IPS DF 4.7 (cell line): ENCODE results near the gene UCN.
"Not testable (repeated sequence)": the region's sequence is repeated elsewhere in the genome, so short reads cannot be mapped to it uniquely, and the experiment has no call there.

Source experiments
- DNase-seq: peaks from one replicate; pipeline ENCODE4 v3.0.0-alpha.2; 2013; ENCODE audit warnings: low spot score; ENCODE audit errors: extremely low read depth

The UCN gene, protein sequence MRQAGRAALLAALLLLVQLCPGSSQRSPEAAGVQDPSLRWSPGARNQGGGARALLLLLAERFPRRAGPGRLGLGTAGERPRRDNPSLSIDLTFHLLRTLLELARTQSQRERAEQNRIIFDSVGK

DNA sequence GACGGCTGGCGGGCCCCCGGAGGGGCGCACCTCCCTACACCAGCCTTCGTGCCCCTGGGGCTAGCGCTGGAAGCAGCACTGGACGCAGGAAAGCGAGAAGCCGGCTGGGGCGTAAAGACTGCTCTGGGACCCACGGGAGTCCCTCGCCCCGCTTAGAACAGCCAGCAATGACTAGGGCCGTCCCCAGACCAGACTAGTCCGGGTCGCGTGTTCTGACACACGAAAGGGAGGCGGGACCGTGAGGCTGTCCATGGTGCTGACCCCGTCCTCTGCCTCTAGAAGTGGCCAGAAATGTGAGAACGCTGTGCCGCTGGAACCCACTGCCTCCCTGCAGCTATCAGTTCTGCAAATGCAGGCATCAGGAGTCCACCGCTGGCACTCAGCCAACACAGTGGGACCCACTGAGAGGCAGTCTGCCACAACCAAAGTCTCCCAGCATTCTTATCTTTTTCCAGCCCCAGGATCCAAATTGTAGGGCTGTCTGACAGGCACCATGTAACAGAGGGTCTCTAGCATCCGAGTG, at the start of gene UCN:
TSS of gene UCN (minus strand) at position 87 of the 523 bp plus-strand sequence. CDS start 550 bp downstream, outside the sequence.
- DNase-seq, result no peak

DNA sequence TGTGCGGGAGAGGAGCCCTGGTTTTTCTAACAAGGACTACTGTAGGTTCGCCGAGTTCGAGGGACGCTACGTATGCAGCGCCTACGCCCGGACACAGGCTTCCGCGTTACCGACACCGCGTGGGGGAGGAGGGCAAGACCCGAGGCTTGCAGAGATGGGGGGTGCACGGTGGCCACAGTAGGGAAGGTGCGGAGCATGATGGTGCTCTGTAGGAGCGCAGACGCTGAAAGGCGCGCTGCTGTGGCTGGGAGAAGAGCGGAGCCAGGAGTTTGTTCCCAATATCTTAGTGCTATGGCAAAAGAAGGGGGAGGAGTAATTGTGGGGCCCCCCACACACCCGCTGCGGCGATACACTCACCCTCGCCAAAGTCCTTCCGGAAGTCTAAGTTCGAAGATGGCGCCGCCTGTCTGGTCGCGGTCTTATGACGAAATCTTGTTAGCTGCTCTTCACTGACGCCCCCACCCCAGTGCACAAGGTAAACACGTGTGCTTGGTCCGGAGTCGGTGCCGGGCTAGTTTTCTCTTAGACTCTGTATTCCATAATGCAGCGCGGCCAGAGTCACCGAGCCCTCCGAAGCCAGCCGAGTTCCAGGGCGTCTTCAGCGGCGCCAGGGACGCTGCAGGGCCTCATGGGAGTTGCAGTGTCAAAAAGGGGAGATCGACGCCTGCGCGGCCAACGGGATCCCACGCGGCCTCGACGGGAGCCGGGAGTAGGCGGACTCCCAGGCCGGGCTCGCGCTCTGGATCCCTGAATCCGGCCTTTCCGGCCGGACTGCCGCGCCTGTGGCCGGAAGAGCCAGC, 48.3 kb upstream of the UCN start, which contains the start of gene GTF3C2:
TSS of gene GTF3C2 (minus strand) at position 383 of the 800 bp plus-strand sequence. CDS start 13,210 bp downstream, outside the sequence.
- peak; percentile 98 for DNase-seq

DNA sequence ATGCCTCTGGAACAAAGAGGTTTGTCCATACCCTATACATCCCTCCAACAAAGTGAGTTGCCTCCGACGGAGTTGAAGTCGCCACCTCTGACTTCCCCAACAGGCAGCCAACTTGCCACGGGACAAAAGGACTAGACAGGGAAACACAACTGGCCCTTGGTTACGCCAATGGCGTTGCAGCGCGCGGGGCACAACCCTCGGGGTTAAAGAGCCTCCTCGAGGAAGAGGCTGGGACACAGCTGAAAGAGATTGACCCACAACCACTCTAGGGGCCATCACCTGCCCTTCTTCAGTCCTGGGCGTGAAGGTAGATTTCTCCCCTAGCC, 47.8 kb upstream of the UCN start:
- no peak for DNase-seq

DNA sequence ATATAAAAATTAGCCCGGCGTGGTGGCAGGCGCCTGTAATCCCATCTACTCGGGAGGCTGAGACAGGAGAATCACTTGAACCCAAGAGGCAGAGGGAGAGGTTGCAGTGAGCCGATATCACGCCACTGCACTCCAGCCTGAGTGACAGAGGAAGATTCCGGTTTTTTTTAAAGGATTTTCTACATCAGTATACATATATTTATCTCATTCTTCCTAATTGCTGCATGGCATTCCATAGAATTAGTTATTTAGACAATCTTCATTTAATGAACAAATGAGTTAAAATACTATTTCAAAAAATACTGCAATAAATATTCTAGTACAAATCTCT, 46.3 kb upstream of the UCN start:
- DNase-seq, result no peak

DNA sequence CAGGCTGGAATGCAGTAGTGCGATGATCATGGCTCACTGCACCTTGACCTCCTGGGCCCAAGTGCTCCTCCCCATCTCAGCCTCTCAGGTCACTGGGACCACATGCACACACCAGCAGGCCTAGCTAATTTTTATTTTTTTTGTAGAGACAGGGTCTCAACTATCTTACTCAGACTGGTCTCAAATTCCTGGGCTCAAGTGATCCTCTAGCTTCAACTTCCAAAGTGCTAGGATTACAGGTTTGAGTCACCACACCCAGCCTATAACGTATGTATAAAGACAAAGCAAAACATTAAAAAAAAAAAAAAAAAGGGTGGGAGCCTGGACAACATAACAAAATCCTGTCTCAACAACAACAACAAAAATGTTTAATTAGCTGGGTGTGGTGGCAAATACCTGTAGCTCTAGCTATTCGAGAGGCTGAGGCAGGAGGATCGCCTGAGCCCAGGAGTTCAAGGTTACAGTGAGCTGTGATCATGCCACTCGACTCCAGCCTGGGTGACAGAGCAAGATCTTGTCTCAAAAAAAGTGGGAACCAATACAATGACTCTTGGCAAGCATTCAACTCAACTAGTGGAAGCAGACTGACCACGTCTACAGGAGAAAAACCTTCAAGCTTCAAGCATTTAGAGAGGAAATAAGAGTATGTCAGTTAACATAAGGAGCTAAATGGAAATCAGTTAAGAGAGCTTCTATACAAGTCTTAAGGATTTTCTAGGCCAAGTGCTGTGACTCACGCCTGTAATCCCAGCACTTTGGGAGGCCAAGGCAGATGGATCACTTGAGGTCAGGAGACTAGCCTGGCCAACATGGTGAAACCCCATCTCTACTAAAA, 45.7 kb upstream of the UCN start:
- no peak for DNase-seq

DNA sequence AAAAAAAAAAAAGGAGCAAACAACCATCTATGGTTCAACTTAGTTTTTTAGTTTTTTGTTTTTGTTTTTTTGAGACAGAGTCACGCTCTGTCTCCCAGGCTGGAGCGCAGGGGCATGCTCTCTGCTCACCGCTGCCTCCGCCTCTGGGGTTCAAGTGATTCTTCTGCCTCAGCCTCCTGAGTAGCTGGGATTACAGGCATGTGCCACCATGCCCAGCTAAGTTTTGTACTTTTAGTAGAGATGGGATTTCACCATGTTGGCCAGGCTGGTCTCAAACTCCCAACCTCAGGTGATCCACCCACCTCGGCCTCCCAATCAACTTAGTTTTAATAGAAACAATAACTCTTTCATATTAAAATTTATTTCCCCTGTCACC, 45.1 kb upstream of the UCN start:
- DNase-seq, result not testable (repeated sequence)

DNA sequence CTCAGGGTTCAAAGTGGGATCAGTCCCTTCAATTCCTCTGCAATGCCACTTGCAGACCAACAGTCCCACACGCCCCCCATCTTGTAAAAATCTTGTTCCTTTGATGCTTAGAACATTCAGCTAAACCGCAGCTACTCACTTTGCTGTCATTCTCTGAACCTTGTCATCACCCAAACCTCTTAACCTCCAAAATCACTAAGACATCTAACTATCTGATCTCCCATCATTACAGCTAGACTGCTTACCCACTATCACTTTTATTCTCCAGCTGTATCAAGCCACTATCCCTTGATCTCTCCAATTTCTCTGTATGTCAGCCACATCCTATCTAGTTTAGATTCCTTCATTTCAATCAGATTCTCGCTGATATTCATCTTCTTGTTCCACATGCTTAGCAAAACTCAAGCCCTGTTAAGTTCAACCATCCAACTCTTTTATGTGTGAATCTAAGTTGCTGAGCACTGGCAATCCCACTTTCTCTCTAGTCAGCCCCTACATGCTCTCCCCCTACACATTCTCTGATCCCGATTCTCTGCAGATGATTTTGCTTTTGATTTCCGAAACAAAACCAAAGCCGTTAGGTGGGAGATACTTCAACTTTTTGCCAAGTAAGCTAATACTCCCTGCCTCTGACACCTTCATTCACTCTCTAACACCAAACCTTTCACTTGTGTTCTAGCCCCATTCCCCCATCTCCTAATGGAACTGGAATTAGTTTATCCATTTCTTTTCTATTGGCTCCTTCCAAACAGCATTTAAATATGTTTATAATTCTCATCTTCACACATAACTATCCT, 43.8 kb upstream of the UCN start:
- DNase-seq, result no peak

DNA sequence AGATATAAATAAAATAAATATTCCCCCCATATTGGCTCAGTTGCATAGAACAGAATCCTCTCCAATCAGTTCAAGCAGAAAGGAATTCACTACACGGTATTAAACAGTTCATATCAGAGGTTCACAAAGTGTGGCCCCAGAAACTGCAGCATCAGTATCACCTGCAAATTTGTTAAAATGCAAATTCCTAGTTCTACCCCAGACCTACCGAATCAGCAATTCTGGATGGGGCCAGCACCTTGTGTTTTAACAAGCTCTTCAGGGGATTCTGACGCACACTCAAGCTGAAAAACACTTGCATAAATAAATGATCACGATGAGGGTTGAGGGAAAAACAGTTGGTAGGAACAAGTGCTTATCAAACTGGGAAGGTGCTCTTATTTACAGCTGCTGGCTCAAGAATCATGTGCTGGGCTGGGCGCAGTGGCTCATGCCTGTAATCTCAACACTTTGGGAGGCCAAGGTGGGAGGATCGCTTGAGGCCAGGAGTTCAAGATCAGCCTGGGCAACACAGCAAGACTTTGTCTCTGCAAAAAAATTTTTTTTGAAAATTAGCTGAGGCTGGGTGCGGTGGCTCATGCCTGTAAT, 42.0 kb upstream of the UCN start:
- DNase-seq, result no peak

DNA sequence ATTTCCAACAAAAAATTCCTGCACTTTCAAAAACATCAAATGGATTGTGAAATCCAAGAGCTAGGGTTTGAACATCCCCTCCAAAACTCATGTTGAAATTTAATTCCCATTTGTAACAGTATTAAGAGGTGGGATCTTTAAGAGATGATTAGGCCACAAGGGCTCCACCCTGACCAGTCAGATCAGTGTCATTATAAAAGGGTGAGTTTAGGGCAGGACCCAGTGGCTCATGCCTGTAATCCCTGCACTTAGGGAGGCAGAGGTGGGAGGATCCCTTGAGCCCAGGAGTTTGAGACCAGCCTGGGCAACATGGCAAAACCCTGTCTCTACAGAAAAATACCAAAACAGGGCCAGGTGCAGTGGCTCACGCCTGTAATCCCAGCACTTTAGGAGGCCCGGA, 39.4 kb upstream of the UCN start:
- DNase-seq, result no peak

DNA sequence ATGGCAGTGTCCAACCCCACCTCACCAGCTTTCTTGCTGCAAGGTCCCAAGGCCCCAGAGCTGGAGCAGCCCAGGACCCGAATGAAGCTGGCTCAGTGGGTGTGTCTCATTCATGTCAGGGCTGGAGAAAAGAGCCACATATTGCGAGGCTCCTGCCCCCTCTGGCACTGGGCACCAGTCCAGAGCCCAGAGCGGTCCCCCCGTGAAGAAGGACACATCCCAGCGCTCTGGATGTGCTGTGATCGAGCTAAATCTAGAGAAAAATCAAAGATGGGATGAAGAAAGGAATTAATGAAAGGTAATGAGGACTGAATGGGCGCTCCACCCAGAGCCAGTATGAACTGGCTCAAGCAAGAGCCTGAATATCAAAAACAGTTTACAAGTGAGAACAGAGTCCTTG, 27.9 kb upstream of the UCN start:
- no peak for DNase-seq

DNA sequence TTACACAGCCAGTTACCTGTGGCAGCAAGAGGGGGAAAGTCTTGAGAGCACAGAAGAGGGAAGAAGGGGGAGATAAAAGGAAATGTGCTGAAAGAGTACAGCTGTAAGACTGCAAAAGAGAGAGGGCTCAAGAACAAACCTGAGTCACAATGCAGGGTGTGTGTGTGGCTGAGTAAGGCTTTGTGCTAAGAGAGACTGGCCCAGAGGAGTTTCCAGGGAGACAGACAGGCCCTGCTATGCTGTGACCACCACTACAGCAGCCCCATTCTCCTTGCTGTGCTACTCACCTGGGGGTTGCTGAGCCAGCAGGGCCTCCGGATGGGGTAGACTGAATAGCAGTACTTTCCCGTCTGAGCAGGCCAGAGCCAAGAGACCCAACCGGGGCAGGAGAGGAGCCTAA, 27.1 kb upstream of the UCN start:
- DNase-seq, result no peak

DNA sequence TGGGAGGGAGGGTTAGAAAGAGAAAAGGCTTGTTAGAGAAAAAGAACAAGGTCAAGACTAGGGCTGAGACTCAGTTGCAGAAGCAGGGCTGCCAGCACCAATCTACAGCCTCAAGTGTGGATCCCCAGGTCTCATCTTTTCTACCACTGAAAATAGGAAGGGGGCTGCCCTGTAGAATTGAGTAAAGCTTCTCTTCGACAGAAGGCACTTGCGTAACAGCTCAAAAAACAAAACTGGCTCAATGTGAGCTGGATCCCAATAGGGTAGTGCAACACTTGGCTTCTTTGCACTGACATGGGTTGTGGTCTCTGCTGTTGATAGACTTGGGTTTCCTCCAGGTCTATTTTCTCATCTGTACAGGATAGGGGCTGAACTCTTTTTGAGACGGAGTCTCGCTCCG, 16.5 kb upstream of the UCN start:
- DNase-seq, result no peak

DNA sequence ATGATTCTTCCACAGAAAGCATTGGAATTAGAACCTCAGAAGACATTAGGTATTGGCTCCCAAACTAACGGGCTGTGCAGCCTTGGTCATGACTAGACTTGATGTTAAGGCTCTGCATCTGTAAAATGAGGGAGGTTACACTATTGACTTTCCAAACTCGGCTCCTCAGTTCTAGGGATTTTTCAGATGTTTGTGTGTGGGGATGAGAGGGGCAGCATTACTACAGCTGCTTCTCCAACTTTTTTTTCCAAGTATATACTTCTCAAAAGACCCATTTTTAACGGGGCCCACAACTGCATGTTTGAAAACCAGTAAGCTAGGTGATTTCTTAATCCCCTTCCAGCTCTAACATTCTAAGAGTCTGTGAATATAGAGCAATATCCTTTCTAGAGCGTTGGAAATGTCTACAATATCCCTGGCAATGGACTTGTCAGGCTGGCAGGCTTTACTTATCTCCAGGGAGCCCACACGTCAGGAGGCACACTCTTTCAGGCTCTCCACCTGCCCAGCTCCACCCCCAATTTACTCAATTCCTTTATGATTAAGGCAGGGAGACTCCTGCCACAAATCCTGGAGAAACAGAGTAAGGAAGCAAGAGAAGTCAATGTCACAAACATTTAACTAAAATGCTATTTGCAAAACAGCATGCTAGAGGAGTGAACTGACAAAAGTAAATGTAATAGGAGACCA, 15.5 kb upstream of the UCN start:
- no peak for DNase-seq

DNA sequence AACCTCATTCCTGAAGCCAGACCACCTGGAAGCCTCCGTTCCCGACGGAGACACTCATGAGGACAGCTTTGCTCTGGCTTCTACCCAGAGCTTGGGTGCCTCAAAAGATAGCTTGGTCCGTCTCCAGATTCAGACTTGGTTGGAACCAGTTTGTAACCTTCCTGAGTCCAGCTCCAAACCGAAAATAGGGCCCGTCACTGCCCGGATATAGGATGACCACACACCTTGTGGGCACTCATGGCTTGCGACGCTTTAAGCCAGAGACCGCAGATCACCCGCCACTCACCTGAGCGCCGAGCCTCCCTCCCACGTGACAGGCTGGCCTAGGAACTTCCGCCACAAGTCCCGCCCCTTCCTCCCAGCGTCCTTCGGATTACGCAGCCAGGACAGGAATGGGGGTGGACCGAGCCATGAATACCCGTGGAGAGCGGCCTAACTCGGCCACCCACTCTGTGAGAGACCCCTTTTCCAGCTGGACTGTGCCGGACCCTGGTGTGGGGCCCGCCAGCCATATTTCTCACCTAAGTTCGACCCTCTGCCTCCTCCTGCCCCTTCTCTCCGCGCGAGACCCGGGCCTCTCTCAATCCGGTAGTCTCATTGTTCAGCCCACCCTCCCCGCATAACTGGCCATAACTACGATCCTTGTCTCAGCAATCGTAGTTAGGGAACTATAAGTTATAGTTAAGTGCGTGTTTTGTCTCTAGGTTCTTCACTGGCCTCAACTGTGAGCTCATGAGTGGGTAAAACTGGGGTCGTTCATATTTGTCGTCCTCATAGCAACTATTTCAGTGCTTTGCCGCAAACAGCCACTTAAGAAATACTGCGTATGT, 14.7 kb upstream of the UCN start, which contains the start of gene MPV17:
TSS of gene MPV17 (minus strand) at position 332 of the 830 bp plus-strand sequence. CDS start 580 bp downstream, outside the sequence.
- DNase-seq, result peak; percentile 81

DNA sequence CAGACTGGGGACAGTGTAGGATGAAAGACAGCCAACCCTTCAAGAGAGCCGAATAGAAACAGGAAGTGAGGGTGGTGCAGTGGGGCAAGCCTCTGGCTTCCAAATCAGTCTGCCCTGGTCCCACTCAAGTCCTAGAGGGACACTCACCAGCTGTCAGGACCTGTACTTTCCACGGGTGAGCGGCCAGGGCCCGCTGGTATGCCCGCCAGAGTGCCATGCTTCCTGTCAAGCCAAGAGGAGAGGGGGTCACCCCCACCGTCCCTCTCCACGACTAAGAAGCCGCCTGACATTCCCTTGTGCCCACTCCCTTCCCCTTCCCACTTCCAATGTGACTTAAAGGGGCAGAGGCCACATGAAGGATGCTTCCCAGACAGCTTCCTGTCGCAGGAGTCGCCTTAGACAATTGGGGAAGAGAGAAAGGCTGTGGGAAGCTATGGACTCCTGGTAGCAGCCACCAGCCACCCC, 14.1 kb upstream of the UCN start:
- DNase-seq, result no peak

DNA sequence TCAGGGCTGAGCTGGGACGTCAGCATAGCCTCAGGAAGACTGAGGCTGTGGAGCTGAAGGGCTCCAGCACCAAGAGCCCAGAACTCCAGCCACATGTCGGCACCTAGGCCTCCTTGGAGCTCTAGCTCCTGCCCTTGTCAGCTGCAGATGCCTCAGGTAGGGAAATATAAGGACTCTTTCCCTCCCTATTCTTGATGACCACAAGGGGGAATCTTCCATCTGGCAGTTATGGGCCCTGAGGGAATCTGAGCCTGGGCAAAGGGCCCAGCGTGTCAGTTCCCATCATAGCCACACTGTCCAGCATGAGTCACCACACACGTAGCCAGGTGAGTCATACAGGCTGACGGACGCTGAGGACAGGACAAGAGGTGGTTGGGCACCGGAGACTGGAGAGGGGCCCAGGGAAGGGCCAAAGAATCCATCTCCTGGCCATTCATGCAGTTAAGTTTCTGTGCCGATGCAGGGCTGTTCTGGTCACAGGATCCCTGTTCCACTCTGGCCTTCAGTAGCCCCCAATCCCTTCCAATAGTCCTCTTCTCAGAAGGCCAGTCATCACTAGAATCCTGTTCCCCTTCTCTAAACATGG, 12.8 kb upstream of the UCN start:
- no peak for DNase-seq

DNA sequence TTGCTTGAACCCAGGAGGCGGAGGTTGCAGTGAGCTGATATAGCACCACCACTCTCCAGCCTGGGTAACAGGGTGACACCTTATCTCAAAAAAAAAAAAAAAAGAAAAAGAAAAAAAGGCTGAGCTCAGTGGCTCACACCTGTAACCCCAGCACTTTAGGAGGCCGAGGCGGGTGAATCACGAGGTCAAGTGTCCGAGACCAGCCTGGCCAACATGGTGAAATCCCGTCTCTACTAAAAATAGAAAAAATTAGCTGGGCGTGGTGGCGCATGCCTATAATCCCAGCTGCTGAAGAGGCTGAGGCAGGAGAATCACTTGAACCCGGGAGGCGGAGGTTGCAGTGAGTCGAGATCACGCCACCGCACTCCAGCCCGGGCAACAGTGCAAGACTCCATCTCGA, 11.6 kb upstream of the UCN start:
- not testable (repeated sequence) for DNase-seq

DNA sequence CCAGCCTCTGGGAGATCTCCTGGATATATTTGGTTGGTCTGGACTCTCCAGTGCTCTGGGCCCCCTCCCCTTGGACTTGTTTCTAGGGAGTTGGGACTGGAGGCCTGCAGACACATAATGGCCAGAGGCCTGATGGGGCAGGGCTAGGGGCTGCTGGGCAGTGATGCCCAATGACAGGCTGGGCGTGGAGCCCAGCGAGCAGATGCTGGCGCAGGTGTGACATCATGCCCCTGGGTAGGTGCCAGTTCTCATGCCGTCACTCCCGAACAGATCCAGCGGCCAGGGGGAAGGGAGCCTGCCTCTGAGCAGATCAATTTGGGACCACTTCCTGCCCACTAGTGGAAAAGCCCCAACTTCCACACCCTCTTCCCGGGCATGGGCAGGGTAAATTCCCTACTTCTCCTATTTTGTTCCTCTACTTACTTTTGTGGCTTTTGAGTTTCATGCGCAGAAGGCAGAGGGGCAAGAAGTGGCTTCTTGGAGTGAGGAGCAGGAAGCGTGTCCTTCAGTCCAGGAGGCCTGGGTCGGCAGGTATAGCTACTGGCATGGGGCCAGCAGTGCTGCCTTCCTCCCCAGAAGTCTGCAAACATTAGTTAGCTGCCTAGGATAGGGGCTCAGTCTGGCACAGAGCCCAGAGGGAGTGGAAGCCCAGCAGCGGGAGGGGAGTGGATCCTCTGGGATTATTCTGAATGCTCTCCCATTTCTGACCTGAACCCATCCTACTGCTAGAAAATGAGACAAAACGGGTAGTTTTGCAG, 8.6 kb upstream of the UCN start:
- DNase-seq, result no peak
